CD14-positive monocyte (primary cell): ENCODE measurements around the gene SYNJ2. TPM values are rescaled to one million over a fixed set of nuclear protein-coding genes. Genes with fewer than 3 reads are reported as not detected.

Source experiments
- DNase-seq, 3 donors: peaks; one replicate each; pipeline ENCODE4 v3.0.0-alpha.2; 2011 to 2022
- H2AFZ ChIP-seq: 2 replicates; pipeline ENCODE4 v1.6.0; 2012; ENCODE audit warnings: mild to moderate bottlenecking, low read depth, low read length, inconsistent platforms; ENCODE audit not compliant: insufficient read depth, poor library complexity, severe bottlenecking
- H3K27ac ChIP-seq, 2 donors: 1 replicate in 1 of 2; 2 replicates in 1 of 2; pipeline ENCODE4 v1.5.1; 2012 to 2013; ENCODE audit warnings: low read length in 2 of 2, control low read depth in 1 of 2, inconsistent platforms in 1 of 2, low read depth in 1 of 2, mild to moderate bottlenecking in 1 of 2
- H3K27me3 ChIP-seq, 2 donors: one replicate each; pipeline versions ENCODE4 v1.6.0 to v1.6.1; 2011 to 2013; ENCODE audit warnings: low read length in 2 of 2; ENCODE audit not compliant: control insufficient read depth in 2 of 2, insufficient read depth in 2 of 2
- H3K36me3 ChIP-seq, 2 donors: replicated peaks in 1 of 2; 1 replicate in 1 of 2; 2 replicates in 1 of 2; pipeline versions ENCODE4 v1.5.1 to v1.6.1; 2012 to 2013; ENCODE audit warnings: low read length in 2 of 2, control low read depth in 1 of 2, inconsistent platforms in 1 of 2, mild to moderate bottlenecking in 1 of 2; ENCODE audit not compliant: insufficient read depth in 2 of 2, control insufficient read depth in 1 of 2
- H3K4me1 ChIP-seq, 2 donors: 1 replicate in 1 of 2; 2 replicates in 1 of 2; pipeline versions ENCODE4 v1.5.1 to v1.6.1; 2012 to 2013; ENCODE audit warnings: low read length in 2 of 2, control low read depth in 1 of 2, inconsistent platforms in 1 of 2, mild to moderate bottlenecking in 1 of 2, moderate library complexity in 1 of 2; ENCODE audit not compliant: insufficient read depth in 2 of 2, control insufficient read depth in 1 of 2
- H3K4me2 ChIP-seq: replicated peaks from 2 replicates; pipeline ENCODE3; 2012; ENCODE audit warnings: low read length, moderate library complexity, mild to moderate bottlenecking; ENCODE audit not compliant: poor library complexity, severe bottlenecking; ENCODE audit errors: extremely low read depth
- H3K4me3 ChIP-seq, 3 experiments: fragments of 200-600 bp in 1 of 3; sonication (generic) in 1 of 3; replicated peaks in 1 of 3; 1 replicate in 2 of 3; 2 replicates in 1 of 3; pipeline ENCODE4 v1.5.1; 2011 to 2013; ENCODE audit warnings: low read length in 3 of 3, mild to moderate bottlenecking in 3 of 3, control low read depth in 2 of 3, low read depth in 2 of 3, inconsistent platforms in 1 of 3, moderate library complexity in 1 of 3
- H3K79me2 ChIP-seq: 2 replicates; pipeline ENCODE4 v1.6.0; 2012; ENCODE audit warnings: mild to moderate bottlenecking, control low read depth, inconsistent platforms, low read length, moderate library complexity; ENCODE audit not compliant: insufficient read depth
- H3K9ac ChIP-seq: 2 replicates; pipeline ENCODE4 v1.6.0; 2017; ENCODE audit warnings: low read length, mild to moderate bottlenecking; ENCODE audit not compliant: insufficient read depth, poor library complexity, severe bottlenecking
- H3K9me3 ChIP-seq, 2 donors: replicated peaks in 1 of 2; 1 replicate in 1 of 2; 2 replicates in 1 of 2; pipeline versions ENCODE4 v1.5.1 to v1.6.1; 2012 to 2013; ENCODE audit warnings: low read length in 2 of 2, control low read depth in 1 of 2; ENCODE audit not compliant: control insufficient read depth in 1 of 2, insufficient read depth in 1 of 2
- H4K20me1 ChIP-seq: 2 replicates; pipeline ENCODE4 v1.6.0; 2012; ENCODE audit warnings: mild to moderate bottlenecking, low read length, control low read depth, moderate library complexity; ENCODE audit not compliant: insufficient read depth
- H3K27ac Mint-ChIP-seq, 7 donors: one replicate each; pipeline ENCODE4 v1.8.0; 2020; ENCODE audit warnings: mild to moderate bottlenecking in 7 of 7, mixed read lengths in 7 of 7, moderate library complexity in 6 of 7, inconsistent platforms in 2 of 7
- H3K27me3 Mint-ChIP-seq, 3 donors: one replicate each; pipeline ENCODE4 v1.8.0; 2021 to 2022; ENCODE audit warnings: low read depth in 3 of 3, mild to moderate bottlenecking in 3 of 3, mixed read lengths in 3 of 3, moderate library complexity in 3 of 3, inconsistent platforms in 1 of 3
- H3K36me3 Mint-ChIP-seq, 2 donors: one replicate each; pipeline ENCODE4 v1.8.0; 2020; ENCODE audit warnings: mixed read lengths in 2 of 2, inconsistent platforms in 1 of 2, mild to moderate bottlenecking in 1 of 2
- H3K4me1 Mint-ChIP-seq: one replicate; pipeline ENCODE4 v1.8.0; 2020; ENCODE audit warnings: mild to moderate bottlenecking, mixed read lengths
- H3K4me3 Mint-ChIP-seq, 2 donors: one replicate each; pipeline ENCODE4 v1.8.0; 2020; ENCODE audit warnings: mild to moderate bottlenecking in 2 of 2, mixed read lengths in 2 of 2, moderate library complexity in 1 of 2
- H3K9me3 Mint-ChIP-seq, 7 donors: one replicate each; pipeline ENCODE4 v1.8.0; 2020 to 2022; ENCODE audit warnings: mixed read lengths in 7 of 7, mild to moderate bottlenecking in 6 of 7, moderate library complexity in 6 of 7, inconsistent platforms in 2 of 7
- CTCF ChIP-seq: fragments of 200-600 bp; IDR thresholded peaks from one replicate; pipeline ENCODE4 v1.8.0; 2022; ENCODE audit warnings: antibody characterized with exemption, mild to moderate bottlenecking
- whole genome bisulfite sequencing: methylation state at CpG from one replicate; pipeline ENCODE4 v1.1.5; 2013; ENCODE audit warnings: missing lambda C conversion rate; ENCODE audit not compliant: insufficient coverage; 5-methylcytosine and 5-hydroxymethylcytosine counted together
- intact Hi-C, 2 donors: fragments of 100-400 bp; cut with micrococcal nuclease; formaldehyde crosslinking; loops; one replicate each; pipeline versions ENCODE4 v1.15.0 to v1.15.1; 2023
- polyA plus RNA-seq, 3 donors: library from polyadenylated mRNA; depleted of rRNA in 1 of 3; unstranded in 2 of 3; stranded (reverse) in 1 of 3; fragments of 300-500 nt in 2 of 3; fragments of >200 nt in 1 of 3; fragmentation: Illumina TruSeq in 2 of 3; gene quantifications; 1 replicate in 2 of 3; 2 replicates in 1 of 3; pipeline ENCODE4 v1.2.3, GENCODE V29; 2012 to 2021

SYNJ2 gene
- polyA plus RNA-seq, 3 donors = 0.82 to 2.0 (median 1.6) TPM

GRCh38 chr6:157999168-158000051 is 17.7 kb downstream of the SYNJ2 start:
- peaks cover 0 to 5% (median 0%) of the 10 kb centered on the region in 7 donors for H3K9me3 Mint-ChIP-seq
- H3K4me2 ChIP-seq = no peak overlapping the region
- H4K20me1 ChIP-seq = no peaks in the 10 kb centered on the region
- no peaks in the 10 kb centered on the region for H3K36me3 Mint-ChIP-seq
- H3K9ac ChIP-seq = no peak overlapping the region
- H3K4me3 ChIP-seq = no peak overlapping the region
- 97% methylated on average over 10 of the region's 12 CpGs for WGBS
- no peak for TF ChIP-seq CTCF
- H2AFZ ChIP-seq = no peak overlapping the region
- no peaks in the 10 kb centered on the region for H3K79me2 ChIP-seq
- peaks cover 5 to 12% of the 10 kb centered on the region in 2 donors for H3K4me1 ChIP-seq
- no peak overlapping the region for H3K27ac ChIP-seq
- H3K4me1 Mint-ChIP-seq = peaks cover 8% of the 10 kb centered on the region
- peak overlapping the region in 2 of 7 donors; percentile 14 to 38 for H3K27ac Mint-ChIP-seq
- intact Hi-C loops = no loop called here
- H3K9me3 ChIP-seq = no peaks in the 10 kb centered on the region
- H3K36me3 ChIP-seq = no peaks in the 10 kb centered on the region
- DNase-seq = no peak
- H3K27me3 Mint-ChIP-seq = peaks cover 0 to 6% (median 3%) of the 10 kb centered on the region in 3 donors
- no peaks in the 10 kb centered on the region for H3K27me3 ChIP-seq
- no peak overlapping the region for H3K4me3 Mint-ChIP-seq

DNA sequence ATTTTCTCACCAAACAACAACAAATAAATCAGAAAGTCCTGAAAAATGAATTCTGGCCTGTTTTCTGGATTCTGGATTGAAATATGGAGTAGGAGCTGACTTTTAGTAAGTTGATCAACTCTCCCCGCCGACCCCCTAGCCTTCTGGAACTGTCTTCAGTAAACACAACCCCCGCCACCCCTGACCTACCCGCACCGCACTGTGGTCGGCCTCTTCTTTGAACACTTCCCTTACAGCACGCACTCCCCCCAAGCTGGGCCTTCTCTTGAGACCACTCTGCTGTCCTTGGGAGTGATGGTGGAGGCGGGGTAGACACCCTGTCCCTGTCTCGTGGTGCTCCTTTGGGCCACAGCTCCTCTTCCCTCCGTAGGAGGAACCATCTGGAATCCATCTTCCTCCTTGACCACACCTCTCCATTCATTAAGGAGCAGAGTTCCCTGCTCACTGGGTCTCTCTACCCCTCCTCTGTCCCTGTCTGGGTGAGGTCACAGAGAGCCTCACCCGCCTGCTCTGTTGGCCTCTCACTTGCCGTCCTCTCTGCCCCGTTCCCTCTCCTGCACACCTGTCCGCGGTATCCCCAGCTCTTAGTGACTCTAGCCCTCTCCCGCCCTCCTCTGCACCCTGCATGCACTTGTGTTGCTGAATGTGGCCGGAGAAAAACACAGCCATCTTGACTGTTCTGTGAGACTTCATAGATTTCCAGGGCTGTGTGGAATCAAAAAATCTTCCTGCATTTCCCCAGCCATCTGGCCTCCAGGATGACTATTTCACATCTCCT is 19.1 kb downstream of the SYNJ2 start:
- Mint-ChIP-seq H3K4me1 (peaks cover 14% of the 10 kb centered on the region), H3K27ac (peak overlapping the region in 2 of 7 donors; percentile 7 to 53), H3K27me3 (peaks cover 0 to 7% (median 3%) of the 10 kb centered on the region in 3 donors), H3K36me3 (no peaks in the 10 kb centered on the region), H3K9me3 (peaks cover 0 to 5% (median 0%) of the 10 kb centered on the region in 7 donors), H3K4me3 (no peak overlapping the region)
- no peak for TF ChIP-seq CTCF
- no peaks in the 10 kb centered on the region for H3K79me2 ChIP-seq
- no peak for DNase-seq
- intact Hi-C loops = no loop called here
- H3K27me3 ChIP-seq = no peaks in the 10 kb centered on the region
- no peaks in the 10 kb centered on the region for H4K20me1 ChIP-seq
- no peak overlapping the region for H2AFZ ChIP-seq
- WGBS = 93% methylated on average over 8 of the region's 17 CpGs
- H3K9me3 ChIP-seq = no peaks in the 10 kb centered on the region
- H3K27ac ChIP-seq = no peak overlapping the region
- H3K4me2 ChIP-seq = no peak overlapping the region
- H3K36me3 ChIP-seq = no peaks in the 10 kb centered on the region
- H3K9ac ChIP-seq = no peak overlapping the region
- no peak overlapping the region for H3K4me3 ChIP-seq
- peaks cover 8 to 15% of the 10 kb centered on the region in 2 donors for H3K4me1 ChIP-seq
